Fibroblast of mammary gland (primary cell): ENCODE data around the gene GJA4.

Experiments
- DNase-seq: peaks from one replicate; pipeline ENCODE4 v3.0.0-alpha.2; 2010; ENCODE audit warnings: low read depth
- H3K4me3 ChIP-seq: 2 replicates; pipeline ENCODE4 v1.5.1; 2011; ENCODE audit warnings: low read depth, mild to moderate bottlenecking, low read length, moderate library complexity; ENCODE audit not compliant: control insufficient read depth
- CTCF ChIP-seq: conservative IDR thresholded peaks from 2 replicates; pipeline ENCODE4 v1.5.1; 2011; ENCODE audit warnings: low read depth, low read length, inconsistent platforms; ENCODE audit not compliant: control insufficient read depth, insufficient read depth

The GJA4 gene

GRCh38 chr1:34829250-34829649 lies 36.5 kb downstream of the GJA4 start:
- peak; percentile 24 for DNase-seq
- TF ChIP-seq CTCF = no peak
- no peak overlapping the region for H3K4me3 ChIP-seq

- no peak for TF ChIP-seq CTCF
- no peak for DNase-seq
- no peak overlapping the region for H3K4me3 ChIP-seq
These were observed 39.0 kb downstream of the GJA4 start for GRCh38 chr1:34831721-34832246.

- H3K4me3 ChIP-seq = no peak overlapping the region
- TF ChIP-seq CTCF = no peak
- DNase-seq = no peak
These were observed 40.9 kb downstream of the GJA4 start for GRCh38 chr1:34833711-34834110.

- no peak for DNase-seq
- no peak for TF ChIP-seq CTCF
- no peak overlapping the region for H3K4me3 ChIP-seq
These were observed 46.9 kb downstream of the GJA4 start for GRCh38 chr1:34839526-34840305.

GRCh38 chr1:34840426-34840825 lies 47.6 kb downstream of the GJA4 start:
- DNase-seq = no peak
- H3K4me3 ChIP-seq = no peak overlapping the region
- no peak for TF ChIP-seq CTCF

- no peak overlapping the region for H3K4me3 ChIP-seq
- DNase-seq = no peak
- TF ChIP-seq CTCF = no peak
These were observed 49.3 kb downstream of the GJA4 start for GRCh38 chr1:34842073-34842472.
